Right ventricle myocardium inferior (tissue), 1 donor: ENCODE data around the gene MTURN. TPM values are rescaled to one million over a fixed set of nuclear protein-coding genes. Genes with fewer than 3 reads are reported as not detected.
"Not testable (repeated sequence)": the region's sequence is repeated elsewhere in the genome, so short reads cannot be mapped to it uniquely, and the experiment has no call there.

Experiments
- ATAC-seq: fragments of 200-7000 bp; cut with Tn5 transposase; one replicate; pipeline ENCODE4 v1.9.1; 2020; ENCODE audit warnings: mild to moderate bottlenecking, moderate library complexity
- DNase-seq: peaks from one replicate; pipeline ENCODE4 v3.0.0; 2021; ENCODE audit errors: missing footprints
- intact Hi-C: fragments of 100-400 bp; cut with DNase I; formaldehyde crosslinking; loops from one replicate; pipeline ENCODE4 v1.11.0; 2022
- long read RNA-seq: library from polyadenylated mRNA; unstranded; transcript quantifications from one replicate; pipeline ENCODE4 v2.0.0, GENCODE V29; 2021
- total RNA-seq: library from RNA; stranded (reverse); fragmentation: NEBNext Ultra II Directional; extraction: Animal tissue kit (Norgen Biotek cat#: 25700); gene quantifications from one replicate; pipeline ENCODE4 v1.2.1, GENCODE V29; 2021
- donor health status: DM: no; HTN: yes; CAD: no; lungs with severe emphysema.

Gene MTURN
- 15.7 TPM for total RNA-seq
- long read RNA-seq, full-length matches to known transcripts, result 5 of 9 reads
- long read RNA-seq, partial matches to known transcripts, result 0 of 9 reads
- long read RNA-seq, other reads (novel, unspliced or antisense), result 4 of 9 reads

DNA sequence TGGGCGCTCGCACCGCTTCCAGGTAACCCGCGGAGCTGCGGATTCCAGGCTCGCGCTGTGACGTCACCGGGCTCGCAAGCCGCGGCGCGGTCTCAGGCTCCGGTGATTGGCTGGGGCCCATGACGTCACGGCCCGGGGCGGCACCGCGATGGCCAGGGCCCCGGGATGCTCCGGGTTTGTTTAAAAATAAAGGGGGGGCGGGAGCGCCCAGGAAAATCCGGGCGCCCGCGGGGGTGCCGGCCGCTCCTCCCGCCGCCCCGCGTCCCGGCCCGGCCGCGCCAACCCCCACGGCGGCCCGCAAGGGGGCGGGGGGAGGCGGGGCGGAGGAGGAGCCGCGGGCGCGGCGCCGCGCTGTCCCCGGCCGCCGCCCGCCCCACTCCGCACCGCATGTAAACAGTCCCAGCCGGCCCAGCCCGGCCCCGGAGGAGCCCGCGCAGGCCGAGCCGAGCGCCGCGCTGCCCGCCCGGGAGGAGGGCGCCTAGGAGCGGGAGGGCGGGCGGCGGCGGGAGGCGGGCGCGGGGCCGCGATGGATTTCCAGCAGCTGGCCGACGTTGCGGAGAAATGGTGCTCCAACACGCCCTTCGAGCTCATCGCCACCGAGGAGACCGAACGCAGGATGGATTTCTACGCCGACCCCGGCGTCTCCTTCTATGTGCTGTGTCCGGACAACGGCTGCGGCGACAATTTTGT is at the start of gene MTURN:
Gene MTURN, plus strand, starts transcription at position 376 of the 690 bp plus-strand sequence. Its CDS starts 151 bp downstream, at position 527.
- intact Hi-C loops, result loop anchor here (5.0 kb wide), 1 partner anchor 107 kb away; the partner anchor contains the start of genes FKBP14 and PLEKHA8
- peak; percentile 96 for DNase-seq
- ATAC-seq, result peak; percentile 88

DNA sequence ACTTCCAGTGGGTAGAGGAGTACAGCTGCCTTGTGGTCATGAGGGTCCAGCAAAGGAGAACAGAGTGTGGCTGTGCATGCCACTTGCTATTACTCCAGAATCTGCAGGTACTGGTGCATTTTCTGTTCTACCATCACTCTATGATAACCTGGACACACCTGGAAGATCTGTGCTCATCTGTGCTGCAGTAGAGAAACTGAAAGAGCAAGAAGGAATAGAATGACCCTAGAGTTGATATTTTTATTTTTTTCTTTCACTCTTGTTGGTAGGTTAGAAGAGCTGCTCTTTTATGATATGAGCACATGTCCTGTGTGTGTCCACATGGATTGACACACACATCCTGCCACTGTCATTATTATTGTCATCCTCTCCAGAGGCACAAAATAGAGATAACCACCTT is 48.3 kb upstream of the MTURN start:
- ATAC-seq, result no peak
- intact Hi-C loops, result no loop called here
- DNase-seq, result no peak

DNA sequence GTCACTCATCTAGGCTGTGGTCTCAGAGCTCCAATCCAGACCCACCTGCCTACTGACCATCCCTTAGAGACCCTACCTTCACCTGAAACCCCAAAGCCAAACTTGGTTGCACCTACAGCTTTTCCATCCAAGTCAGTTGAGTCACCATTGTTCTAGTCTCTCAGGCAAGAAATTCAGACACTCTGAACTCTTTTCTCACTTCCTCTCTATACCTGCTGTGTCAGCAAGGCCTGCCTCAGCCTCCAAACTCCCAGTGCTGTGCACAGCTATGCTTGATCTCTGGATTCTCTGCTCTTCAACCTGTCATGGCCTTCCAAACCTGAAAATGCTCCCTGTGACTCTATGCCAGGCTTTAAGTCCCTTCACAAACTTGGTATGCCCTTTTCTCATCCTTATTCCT is 47.4 kb upstream of the MTURN start:
- ATAC-seq (no peak), DNase-seq (no peak)
- intact Hi-C loops, result no loop called here

DNA sequence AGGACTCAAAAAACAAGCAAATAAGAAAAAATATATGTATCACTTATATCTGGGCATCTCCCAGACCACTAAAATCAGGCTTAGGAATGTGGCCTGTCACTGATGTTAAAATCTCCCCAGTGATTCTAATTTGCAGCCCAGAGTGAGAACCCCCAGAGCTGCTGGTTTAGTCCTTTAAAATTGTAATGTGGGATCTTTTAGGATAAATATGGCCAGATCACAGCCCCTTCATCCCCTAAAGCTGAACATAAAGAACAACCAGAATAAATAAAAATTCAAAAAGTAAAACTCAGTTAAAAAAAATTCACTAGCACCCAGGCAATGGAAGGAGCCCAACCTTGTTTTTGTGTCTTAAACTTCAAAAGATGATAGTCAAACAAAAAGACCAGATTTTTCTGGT is 46.4 kb upstream of the MTURN start:
- ATAC-seq (no peak), DNase-seq (no peak)
- intact Hi-C loops, result no loop called here

DNA sequence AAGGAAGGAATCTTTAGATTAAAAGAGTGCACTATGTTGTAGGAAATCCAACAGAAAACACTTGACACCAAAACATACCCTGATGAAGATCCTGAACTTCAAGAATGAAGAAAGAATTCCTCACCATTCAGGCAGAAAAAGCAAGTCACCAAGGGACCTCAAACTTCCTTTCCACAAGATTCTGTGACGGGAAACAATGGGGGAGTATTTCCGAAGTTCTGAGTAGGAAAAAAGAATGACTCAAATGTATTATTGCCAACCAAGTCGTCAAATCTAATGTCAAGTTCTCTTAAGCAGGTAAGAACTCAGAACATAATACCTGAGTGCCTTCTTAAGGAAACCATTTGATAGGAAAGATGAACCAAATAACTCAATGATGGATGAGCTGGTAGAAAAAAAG is 44.7 kb upstream of the MTURN start:
- DNase-seq (no peak), ATAC-seq (no peak)
- intact Hi-C loops, result no loop called here

DNA sequence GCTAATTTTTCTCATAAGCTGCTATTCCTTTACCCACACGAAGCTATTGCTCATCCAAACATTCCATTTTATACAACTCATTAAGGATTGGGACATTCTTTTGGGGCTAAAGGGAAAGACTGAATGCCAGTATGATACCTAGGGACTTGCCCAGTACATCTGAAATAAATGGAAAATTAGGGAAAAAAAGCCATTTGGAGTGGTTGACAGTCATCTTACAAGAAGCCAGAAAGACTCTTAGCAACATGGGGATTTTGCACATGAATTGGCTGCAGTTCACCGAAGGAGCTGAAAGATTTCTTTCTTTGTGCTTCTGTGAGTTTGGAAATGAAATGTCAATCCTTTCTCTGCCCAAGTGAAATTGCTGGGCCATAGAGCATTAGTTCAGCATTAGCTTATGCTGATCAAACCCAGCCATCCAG is 43.3 kb upstream of the MTURN start:
- DNase-seq (no peak), ATAC-seq (peak; percentile 71)
- intact Hi-C loops, result no loop called here

DNA sequence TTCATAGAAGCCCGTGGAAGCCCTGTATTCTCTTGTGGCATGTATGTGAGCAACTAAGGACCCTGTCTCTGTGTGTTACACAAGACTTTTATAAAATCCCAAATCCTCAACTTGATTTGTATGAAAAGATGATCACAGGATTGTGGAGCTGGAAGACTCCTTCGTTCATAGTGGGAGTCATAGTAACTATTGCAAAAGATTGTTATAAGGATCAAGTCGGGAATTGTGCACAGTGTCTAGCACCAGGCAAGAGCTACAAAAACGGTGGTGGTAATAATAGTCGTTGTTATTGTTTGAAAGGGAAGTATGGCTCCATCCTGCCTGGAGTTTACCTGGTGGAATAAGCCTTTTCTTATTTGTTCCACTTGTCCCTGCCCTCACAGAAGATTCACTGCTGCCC is 42.8 kb upstream of the MTURN start:
- intact Hi-C loops, result no loop called here
- DNase-seq (no peak), ATAC-seq (peak; percentile 43)

DNA sequence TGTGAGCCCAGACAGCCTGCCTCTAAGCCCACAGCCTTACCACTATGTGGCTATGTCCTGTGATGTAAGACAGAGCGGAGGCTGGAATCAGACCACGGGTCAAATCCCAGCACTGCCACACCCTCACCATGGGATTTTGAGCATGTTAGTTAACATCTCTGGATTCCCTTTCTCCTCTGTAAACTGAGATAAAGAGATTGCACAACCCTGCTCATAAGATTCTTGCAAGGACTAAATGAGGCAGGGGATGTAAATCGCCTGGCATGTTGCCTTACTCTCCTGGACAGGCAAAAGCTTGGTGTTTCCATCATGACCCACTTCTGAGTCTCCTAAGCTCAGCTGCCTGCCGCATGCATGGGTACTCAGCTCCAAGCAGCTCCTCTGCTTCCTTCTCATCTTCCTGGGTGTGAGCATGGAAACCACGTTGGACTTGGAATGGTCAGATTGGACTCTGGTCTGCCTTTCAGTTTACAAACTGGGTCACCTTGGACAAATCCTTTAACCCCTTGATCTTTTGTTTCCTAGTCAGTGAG is 41.3 kb upstream of the MTURN start:
- ATAC-seq (peak; percentile 89), DNase-seq (no peak)
- intact Hi-C loops, result no loop called here

DNA sequence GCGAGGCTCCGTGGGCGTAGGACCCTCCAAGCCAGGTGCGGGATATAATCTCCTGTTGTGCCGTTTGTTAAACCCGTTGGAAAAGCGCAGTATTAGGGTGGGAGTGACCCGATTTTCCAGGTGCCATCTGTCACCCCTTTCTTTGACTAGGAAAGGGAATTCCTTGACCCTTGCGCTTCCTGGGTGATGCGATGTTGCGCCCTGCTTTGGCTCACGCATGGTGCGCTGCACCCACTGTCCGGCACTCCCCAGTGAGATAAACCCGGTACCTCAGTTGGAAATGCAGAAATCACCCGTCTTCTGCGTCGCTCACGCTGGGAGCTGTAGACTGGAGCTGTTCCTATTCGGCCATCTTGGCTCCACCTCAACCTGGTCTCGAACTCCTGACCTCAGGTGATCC is 36.2 kb upstream of the MTURN start:
- intact Hi-C loops, DNase-seq, ATAC-seq: not testable (repeated sequence)

DNA sequence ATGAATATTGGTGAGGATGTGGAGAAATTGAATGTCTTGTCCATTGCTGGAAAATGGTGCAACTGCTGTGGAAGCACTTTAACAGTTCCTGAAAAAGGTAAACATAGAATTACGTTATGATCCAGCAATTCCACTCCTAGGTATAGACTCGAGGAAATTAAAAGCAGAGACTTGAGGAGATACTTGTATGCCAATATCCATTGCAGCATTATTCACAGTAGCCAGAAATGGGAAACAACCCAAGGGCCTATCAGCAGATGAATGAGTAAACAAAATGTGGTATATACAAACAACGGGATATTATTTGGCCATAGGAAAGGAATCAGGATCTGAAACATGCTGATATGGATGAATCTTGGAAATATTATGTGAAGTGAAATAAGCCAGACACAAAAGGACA is 32.5 kb upstream of the MTURN start:
- intact Hi-C loops, result no loop called here
- ATAC-seq, result no peak
- no peak for DNase-seq

DNA sequence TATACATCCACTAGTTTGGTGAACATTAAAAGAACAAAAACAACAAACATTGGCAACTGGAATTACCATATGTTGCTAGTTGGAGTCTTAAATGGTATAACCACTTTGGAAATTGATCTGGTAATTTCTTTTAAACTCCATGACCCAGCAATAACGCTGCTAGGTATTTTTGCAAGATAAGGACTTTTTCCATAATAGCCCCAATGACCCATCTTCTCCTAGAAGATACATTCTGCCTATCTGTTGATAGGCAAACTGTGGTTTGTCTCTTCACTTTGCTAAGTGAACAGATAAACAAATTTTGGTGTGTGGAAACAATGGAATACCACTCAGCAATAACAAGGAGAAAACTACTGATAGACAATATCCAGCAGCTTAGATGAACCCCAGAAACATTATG is 30.6 kb upstream of the MTURN start:
- no peak for DNase-seq
- no peak for ATAC-seq
- intact Hi-C loops, result no loop called here

DNA sequence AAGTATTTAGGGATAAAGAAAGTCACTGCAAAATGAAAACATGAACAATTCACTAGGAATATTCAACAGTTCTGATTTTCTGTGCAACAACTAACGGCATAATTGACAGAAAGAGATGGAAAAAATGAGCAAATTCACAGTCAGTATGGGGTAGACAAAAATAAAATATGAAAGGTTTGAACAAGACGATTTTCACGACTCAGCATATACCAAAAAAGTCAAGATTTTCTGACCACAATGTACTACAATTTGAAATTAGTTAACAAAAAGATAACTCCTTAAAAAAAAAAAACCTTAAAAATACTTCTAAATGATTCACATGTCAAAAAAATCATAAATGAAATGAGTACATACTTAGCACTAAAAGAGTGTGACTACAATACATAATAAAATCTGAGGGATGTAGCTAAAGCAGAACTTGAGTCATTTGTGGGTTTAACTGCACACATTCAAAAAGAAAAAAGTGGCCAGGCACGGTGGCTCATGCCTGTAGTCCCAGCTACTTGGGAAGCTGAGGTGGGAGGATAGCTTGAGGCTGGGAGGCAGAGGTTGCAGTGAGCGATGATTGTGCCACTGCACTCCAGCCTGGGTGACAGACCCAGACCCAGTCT is 22.6 kb upstream of the MTURN start:
- DNase-seq, result no peak
- ATAC-seq, result no peak
- intact Hi-C loops, result no loop called here

DNA sequence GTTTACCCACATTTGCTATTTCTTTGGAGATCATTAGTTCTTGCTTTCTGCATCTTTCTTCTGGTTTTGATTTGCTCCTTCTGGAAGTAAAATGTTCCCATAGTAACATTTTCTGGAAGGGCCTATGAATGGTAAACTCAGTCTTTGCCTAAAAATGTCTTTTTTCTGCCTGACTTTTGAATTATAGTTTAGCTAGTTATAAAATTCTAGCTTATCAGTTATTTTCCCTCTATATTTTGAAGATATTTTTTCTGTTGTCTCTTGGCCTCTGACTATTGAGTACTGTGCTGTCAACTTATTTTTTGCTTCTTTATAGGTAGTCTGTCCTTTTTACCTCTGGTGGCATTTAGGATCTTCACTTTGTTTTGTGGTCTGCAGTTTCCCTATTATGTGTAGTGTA is 21.6 kb upstream of the MTURN start:
- DNase-seq, result no peak
- ATAC-seq, result no peak
- intact Hi-C loops, result no loop called here

DNA sequence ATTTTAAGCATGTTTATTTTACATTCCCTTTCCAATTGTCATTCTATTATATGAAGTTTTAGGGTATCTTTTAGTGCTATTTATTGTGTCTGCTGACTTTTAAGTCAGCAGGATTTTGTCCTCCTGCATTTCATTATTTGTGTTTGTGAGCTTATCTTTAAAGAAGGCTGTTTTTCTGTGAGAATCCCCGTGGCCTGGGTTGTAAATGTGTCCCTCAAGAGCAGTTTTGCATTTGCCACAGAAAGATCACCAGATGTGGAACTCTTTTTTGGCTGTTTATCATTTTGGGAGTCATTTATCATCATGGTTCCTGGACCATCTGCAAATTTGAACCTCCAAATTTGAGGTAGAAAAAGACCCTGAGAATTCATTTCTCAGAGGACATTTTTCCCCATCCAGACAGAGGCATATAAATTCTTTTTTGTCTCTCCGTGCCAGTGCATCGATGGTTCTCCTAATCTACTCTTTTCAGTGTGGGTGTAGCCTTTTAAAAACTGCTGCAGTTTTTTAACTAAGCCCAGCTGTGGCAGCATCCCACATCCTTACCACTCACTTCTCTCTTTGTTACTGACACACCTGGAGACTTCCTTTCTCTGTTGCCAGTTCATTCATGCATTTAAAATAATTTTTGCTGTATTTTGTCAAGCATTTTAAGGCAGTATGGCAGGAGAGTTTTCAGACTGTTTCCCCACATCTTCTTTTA is 20.1 kb upstream of the MTURN start:
- intact Hi-C loops, result no loop called here
- no peak for ATAC-seq
- DNase-seq, result no peak

DNA sequence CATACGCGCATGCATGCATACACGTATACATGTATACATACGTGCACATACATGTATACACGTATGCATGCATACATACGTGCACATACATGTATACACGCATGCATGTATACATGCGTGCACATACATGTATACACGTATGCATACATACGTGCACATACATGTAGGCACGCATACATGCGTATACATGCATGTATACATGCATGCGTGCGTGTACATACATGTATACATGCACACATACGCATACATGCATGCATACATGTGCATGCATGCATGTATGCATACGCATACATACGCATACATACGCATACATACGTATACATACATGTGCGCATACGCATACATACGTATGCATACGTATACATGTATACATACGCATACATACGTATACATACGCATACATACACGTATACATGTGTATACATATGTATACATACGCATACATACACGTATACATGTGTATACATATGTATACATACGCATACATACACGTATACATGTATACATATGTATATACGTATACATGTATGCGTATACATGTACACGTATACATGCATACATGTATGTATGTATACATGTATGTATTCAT is 19.0 kb upstream of the MTURN start:
- intact Hi-C loops, result no loop called here
- ATAC-seq (no peak), DNase-seq (no peak)

DNA sequence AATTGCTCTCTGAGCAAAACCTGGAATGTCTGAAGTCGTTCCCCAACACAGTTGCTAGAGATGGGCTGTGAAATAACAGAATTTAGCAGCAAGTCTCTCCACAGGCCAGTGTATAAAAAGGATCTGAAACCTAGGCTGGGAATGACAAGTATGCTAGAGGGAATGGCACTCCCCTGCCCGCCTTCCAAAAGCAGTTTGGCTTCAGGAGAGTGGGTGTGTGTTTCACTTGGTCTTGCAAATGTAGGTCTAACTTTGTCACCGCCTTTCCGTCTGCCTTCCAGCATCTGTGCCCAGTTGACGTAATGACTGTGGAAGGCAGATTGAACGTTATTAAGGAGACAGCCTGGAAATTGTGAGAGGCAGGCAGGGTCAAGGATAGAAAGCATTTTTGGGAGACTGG is 18.0 kb upstream of the MTURN start:
- ATAC-seq, result peak; percentile 82
- DNase-seq, result no peak
- intact Hi-C loops, result no loop called here

DNA sequence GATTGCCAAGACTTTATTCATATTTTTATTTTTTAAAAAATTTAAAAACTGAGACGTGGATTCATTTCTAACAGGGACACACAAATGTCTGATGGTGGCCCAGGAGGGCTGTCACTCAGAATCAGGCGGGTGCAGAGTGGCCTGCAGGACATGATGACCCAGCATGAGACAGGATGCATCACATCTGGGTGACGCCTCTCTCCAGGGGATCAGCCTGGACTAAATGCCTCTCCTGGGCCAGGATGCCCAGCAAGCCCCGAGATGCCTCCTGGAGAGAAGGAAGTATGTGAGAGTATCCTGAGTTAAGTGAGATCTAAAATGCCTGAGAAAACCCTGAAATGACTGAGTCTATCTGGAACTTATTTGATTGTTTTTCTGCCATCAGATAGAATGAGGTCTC is 16.9 kb upstream of the MTURN start:
- intact Hi-C loops, result no loop called here
- no peak for ATAC-seq
- DNase-seq, result no peak

DNA sequence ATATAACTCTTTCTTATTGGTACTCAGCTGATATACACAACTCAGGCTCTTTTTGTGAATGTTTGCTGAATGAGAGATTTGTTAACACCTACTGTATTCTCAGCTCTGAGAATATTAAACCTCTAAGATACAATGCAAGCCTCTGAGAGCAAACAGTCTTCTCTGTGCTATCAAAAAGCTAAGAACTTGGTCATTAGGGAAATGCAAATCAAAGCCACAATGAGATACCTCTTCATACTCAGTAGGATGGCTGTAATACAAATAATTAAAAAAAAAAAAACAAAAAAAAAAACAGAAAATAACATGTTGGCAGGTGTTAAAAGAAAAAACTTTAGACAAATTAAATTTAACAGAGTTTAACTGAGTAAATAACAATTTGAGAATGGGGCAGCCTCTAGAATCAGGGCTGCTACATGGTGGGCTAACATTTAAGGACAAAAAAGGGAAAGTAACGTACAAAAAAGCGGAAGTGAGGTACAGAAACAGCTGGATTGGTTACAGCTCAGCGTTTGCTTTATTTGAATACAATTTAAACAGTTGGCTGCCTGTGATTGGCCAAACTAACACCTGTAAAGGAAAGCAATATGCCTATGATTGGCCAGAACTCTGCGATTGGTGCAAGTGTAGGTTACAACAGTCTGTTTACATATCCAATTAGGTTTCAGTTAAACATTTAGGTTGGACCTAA is 14.8 kb upstream of the MTURN start:
- intact Hi-C loops, result no loop called here
- DNase-seq (no peak), ATAC-seq (no peak)
